ENCODE data around the gene CNOT3.
"Not testable (repeated sequence)": the region's sequence is repeated elsewhere in the genome, so short reads cannot be mapped to it uniquely, and the experiment has no call there.

The CNOT3 gene

GRCh38 chr19:54137699-54138488 lies at the start of gene CNOT3:
Gene CNOT3 (plus strand): TSS chr19:54137762. CDS start chr19:54142979, 5,217 bp downstream.
- no peak for DNase-seq

- no peak for DNase-seq
Observed at GRCh38 chr19:54094426-54095000, 43.0 kb upstream of the CNOT3 start.

DNA sequence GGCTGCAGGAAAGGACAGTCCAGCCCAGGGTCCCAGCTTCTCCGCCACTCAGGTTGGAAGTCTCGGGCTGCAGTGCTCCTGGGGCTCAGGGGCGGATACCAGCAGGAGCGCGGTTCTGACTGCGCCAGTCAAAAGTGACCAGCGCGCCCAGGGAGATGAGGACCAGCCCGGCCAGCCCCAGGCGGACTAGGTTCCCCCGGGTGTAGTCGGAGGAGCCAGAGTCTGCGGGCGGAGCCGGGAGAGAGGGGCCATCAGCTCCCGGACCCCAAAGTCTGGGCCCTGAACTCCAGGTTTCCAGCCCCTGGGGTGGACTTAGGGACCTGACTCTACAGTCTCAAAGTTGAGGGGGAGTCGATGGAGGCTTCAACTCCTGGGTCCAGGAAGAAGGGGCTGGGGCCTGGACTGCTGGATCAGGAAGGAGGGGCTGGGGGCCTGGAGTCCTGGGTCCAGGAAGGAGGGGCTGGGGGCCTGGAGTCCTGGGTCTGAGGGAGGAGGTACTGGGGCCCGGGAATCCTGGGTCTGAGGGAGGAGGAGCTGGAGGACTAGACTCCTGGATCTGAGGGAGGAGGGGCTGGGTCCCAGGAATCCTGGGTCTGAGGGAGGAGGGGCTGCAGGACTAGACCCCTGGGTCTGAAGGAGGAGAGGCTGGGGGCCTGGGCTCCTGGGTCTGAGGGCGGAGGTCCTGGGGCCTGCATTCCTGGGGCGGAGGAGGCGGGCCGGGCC lies 42.3 kb upstream of the CNOT3 start:
- DNase-seq: no peak

- DNase-seq: peak; percentile 61
Observed at GRCh38 chr19:54095859-54096616, 41.5 kb upstream of the CNOT3 start.

- DNase-seq: peak; percentile 54
Observed at GRCh38 chr19:54096617-54097106, 40.9 kb upstream of the CNOT3 start.

- no peak for DNase-seq
Observed at GRCh38 chr19:54099190-54099902, 38.2 kb upstream of the CNOT3 start.

DNA sequence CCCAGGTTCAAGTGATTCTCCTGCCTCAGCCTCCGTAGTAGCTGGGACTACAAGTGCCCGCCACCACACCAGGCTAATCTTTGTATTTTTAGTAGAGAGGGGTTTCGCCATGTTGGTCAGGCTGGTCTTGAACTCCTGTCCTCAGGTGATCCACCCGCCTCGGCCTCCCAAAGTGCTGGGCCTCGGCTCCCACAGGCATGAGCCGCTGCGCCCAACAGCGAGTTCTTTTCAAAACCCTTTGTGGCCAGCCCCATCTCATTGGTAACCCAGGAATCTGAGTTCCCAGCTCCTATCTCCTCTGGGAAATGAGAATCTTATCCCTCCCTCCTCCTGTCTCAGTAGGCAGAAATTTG lies 37.7 kb upstream of the CNOT3 start:
- not testable (repeated sequence) for DNase-seq

DNA sequence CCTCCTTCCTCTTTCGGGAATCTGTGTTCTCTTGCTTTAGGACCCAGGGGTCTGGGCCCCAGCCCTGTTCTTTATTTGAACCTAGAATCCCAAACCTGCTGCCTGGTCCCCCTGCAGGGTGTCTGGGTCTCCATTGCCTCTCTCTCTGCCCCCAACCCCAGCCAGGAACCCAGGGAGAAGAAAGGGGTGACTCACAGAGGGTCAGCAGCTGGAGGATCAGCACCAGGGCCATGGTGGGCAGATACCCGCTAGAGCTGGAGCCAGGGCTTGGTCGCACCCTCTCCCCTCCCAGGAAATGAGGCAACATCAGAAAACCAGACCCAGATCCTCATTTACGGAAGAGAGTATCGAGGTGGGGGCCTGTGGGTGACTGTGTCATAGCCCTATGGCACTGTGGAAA lies 37.0 kb upstream of the CNOT3 start, which contains the start of gene OSCAR:
OSCAR (minus strand) TSS at position 243 of the 400 bp plus-strand sequence; CDS start at position 232, 11 bp downstream.
- DNase-seq: peak; percentile 22

DNA sequence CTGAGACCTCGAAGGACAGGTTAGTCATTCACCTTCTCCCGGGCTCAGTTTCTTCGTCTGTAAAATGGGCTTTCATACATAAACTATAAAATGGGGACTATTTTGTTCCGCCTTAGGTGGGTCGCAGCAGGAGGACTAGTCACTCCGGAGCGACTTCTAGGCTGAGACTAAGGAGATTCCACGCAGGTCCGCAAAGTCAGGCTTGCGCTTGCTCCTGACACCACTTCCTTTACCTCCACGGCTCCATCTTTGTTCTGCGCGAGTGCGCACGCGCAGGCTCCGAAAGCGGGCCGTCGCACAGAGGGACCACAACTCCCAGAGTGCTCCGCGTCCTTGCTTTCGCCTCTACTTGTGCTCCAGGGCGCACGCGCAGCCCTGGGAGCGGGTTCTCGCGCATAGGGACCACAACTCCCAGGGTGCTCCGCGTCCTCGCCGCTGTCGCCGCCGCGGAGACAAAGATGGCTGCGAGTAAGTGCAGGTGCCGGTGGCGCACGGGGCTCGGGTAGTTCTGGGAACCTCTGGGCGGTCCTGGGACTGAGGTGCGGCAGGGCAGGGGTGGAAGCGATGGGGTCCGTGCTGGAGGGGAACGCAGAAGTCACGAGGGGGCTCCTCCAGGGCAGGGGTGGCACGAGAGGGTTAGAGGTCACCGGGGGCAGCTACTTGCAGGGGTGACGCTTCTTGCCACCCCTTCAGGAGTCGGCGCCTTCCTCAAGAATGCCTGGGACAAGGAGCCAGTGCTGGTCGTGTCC lies 35.0 kb upstream of the CNOT3 start, which contains the start of gene NDUFA3:
NDUFA3 (plus strand) TSS at position 435 of the 749 bp plus-strand sequence; CDS start at position 459, 24 bp downstream.
- DNase-seq: peak; percentile 98

- no peak for DNase-seq
Observed at GRCh38 chr19:54104998-54105715, 32.4 kb upstream of the CNOT3 start.

DNA sequence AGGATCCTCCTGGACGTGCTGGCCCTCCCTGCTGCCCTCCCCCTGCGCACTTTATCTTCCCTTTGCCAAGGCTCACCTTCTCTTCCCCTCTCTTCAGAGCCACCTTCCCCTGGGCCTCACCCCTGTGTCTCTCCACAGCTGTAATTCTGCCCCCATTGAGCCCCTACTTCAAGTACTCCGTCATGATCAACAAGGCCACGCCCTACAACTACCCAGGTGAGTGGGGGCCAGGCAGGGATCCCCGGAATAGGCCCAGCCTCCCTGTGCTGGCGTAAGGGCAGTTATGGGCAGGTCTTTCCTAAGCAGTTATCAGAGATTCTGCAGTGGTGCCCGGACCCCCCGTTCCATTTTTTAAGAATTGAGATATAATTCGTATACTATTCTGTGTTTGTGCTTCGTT lies 31.8 kb upstream of the CNOT3 start:
- no peak for DNase-seq

DNA sequence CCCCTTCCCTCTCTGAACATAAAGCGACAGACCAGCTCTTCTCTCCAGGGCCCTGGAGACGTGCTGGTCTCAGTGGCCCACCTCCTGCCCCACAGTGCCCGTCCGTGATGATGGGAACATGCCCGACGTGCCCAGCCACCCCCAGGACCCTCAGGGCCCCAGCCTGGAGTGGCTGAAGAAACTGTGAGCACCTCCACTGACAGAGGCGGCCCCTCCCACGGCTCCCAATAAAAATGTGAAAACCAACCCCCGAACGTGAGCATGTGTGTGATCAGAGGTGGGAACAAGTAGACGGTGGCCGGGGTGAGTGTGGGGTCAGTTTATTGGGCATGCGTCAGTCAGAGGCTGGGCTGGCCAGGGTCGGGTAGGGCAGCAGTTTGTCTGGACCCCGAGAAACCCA lies 30.8 kb upstream of the CNOT3 start:
- DNase-seq: no peak

- DNase-seq: no peak
Observed at GRCh38 chr19:54107876-54108490, 29.6 kb upstream of the CNOT3 start.

- no peak for DNase-seq
Observed at GRCh38 chr19:54108496-54108895, 29.1 kb upstream of the CNOT3 start.

DNA sequence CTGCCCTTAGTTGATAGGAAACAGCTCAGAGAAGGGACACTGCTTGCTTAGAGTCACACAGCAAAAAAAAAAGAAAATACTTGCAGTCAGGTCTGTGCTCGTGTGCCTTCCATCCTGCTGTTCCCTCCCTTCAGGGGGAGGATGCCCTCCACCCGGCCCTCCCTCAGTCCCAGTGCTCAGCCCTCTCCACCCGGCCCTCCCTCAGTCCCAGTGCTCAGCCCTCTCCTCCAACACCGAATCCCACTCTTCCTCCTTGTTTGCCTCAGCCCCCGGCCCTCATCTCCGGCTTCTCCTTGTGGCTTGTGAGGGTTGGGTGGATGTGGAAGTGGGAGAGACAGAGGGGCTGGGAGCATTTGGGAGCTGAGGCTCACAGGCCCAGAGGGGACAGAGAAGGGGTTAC lies 27.9 kb upstream of the CNOT3 start:
- no peak for DNase-seq

DNA sequence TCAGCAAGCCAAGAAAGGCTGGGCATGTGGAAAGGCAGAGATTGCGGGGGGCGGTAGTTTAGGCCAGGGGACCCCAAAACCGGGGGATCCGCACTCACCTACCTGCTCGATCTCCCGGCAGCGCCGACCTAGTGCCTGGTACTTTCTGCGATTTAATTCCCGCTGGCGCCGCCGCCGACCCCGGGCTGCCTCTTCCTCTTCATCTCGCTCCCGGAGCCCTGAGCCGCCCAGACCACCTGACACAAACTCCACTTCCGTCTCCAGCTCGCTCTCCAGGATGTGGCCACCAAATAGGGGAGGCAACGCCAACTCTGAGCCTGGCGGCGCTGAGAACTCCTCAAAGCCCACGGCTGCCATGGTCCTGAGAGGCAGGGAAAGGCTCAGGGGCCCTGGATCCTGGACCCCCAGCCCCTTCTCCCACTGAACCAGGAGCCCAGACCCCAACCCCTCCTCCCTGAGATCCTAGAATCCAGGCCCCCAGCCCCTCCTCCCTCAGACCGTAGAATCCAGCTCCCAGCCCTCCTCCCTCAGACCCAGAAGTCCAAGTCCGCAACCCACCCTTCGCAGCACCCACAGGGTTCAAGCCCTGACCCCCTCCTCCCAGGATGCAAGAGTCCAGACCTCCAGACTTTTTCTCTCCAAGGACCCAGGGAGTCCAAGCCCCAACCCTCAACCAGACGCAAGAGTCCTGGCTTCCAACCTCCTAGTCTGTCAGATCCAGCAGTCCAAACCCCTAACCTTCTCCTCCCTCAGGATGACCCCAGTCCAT lies 23.0 kb upstream of the CNOT3 start:
- DNase-seq: peak; percentile 52

- DNase-seq: peak; percentile 98
Observed at GRCh38 chr19:54115109-54116063, 22.2 kb upstream of the CNOT3 start, which contains the start of the genes PRPF31 and TFPT. Gene PRPF31 (plus strand): TSS chr19:54115754. CDS start chr19:54118279, 2,525 bp downstream. Gene TFPT (minus strand): TSS chr19:54115657. CDS start chr19:54115269, 388 bp downstream.

DNA sequence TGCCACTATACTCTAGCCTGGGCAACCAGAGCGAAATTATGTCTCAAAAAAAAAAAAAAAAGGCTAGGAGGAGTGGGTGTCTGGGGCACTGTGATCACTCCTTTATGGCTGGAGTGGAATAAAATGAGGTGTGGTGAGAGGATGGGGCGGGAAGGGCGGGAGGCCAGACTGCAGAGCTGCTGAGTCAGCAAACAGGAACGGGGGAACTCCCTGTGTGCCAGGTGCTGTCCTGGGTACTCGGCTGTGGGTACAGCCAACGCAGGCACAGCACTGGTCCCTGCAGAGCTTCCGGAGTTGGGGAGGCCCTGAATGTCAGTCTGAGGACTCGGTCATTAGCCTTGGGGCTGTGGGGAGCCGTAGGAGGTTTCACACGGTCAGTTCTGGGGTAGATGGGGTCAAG lies 16.3 kb upstream of the CNOT3 start:
- no peak for DNase-seq
